Measurements from ENCODE around the gene PNPLA2.

Gene PNPLA2

GRCh38 chr11:799641-800316, 18.9 kb upstream of the PNPLA2 start:
- no peak for DNase-seq

GRCh38 chr11:800473-800872, 18.2 kb upstream of the PNPLA2 start:
- DNase-seq, result no peak

- DNase-seq, result no peak
Measured at GRCh38 chr11:801097-801780, 17.5 kb upstream of the PNPLA2 start.

GRCh38 chr11:802018-802617, 16.6 kb upstream of the PNPLA2 start:
- DNase-seq, result no peak

- DNase-seq, result no peak
Measured at GRCh38 chr11:802693-803466, 15.8 kb upstream of the PNPLA2 start.

GRCh38 chr11:803467-803742, 15.3 kb upstream of the PNPLA2 start:
- DNase-seq, result no peak

- DNase-seq, result peak; percentile 58
Measured at GRCh38 chr11:803770-804598, 14.7 kb upstream of the PNPLA2 start.

GRCh38 chr11:804599-804964, 14.1 kb upstream of the PNPLA2 start:
- DNase-seq, result no peak

- DNase-seq, result no peak
Measured at GRCh38 chr11:808427-809286, 10.1 kb upstream of the PNPLA2 start.

GRCh38 chr11:809287-810039, 9.3 kb upstream of the PNPLA2 start, which contains the start of gene RPLP2:
Gene RPLP2 (plus strand): TSS chr11:809967. CDS start chr11:810235, 268 bp downstream.
- peak; percentile 96 for DNase-seq

GRCh38 chr11:810040-810567, 8.6 kb upstream of the PNPLA2 start:
- no peak for DNase-seq

GRCh38 chr11:811446-812245, 7.1 kb upstream of the PNPLA2 start:
- no peak for DNase-seq

GRCh38 chr11:812390-812789, 6.3 kb upstream of the PNPLA2 start:
- no peak for DNase-seq

GRCh38 chr11:813072-813455, 5.7 kb upstream of the PNPLA2 start:
- DNase-seq, result no peak

- no peak for DNase-seq
Measured at GRCh38 chr11:813456-814096, 5.1 kb upstream of the PNPLA2 start.

- no peak for DNase-seq
Measured at GRCh38 chr11:815675-816432, 2.9 kb upstream of the PNPLA2 start.

- DNase-seq, result no peak
Measured at GRCh38 chr11:816433-816779, 2.3 kb upstream of the PNPLA2 start.

- peak; percentile 92 for DNase-seq
Measured at GRCh38 chr11:819129-819931, 616 bp downstream of the PNPLA2 start.
